Gastrocnemius medialis (tissue), 4 donors: Measurements from ENCODE around the gene CDH23. TPM values are rescaled to one million over a fixed set of nuclear protein-coding genes. Genes with fewer than 3 reads are reported as not detected.
A peak's percentile ranks its signal among the peaks of the same experiment; 100 is the strongest.

ENCODE experiments used
- ATAC-seq, 2 donors: fragments of 150-250 bp; one replicate each; pipeline ENCODE4 v1.9.1; 2016
- DNase-seq, 2 donors: peaks; one replicate each; pipeline ENCODE4 v3.0.0-alpha.2; 2019
- H3K27ac ChIP-seq, 4 donors: fragments of 200-600 bp; sonication (generic); 1 replicate in 1 of 4; 2 replicates in 3 of 4; pipeline ENCODE4 v1.5.1; 2016 to 2018; ENCODE audit warnings: mild to moderate bottlenecking in 2 of 4, moderate library complexity in 1 of 4
- H3K27me3 ChIP-seq, 3 donors: fragments of 200-600 bp; sonication (generic) in 2 of 3; 1 replicate in 1 of 3; 2 replicates in 2 of 3; pipeline versions ENCODE4 v1.5.1 to v1.6.0; 2016 to 2019; ENCODE audit warnings: mild to moderate bottlenecking in 1 of 3, moderate library complexity in 1 of 3
- H3K36me3 ChIP-seq, 2 donors: fragments of 200-600 bp; sonication (generic) in 1 of 2; one replicate each; pipeline ENCODE4 v1.5.1; 2017 to 2018
- H3K4me1 ChIP-seq, 2 donors: fragments of 200-600 bp; sonication (generic) in 1 of 2; one replicate each; pipeline ENCODE4 v1.5.1; 2016 to 2017; ENCODE audit warnings: mild to moderate bottlenecking in 2 of 2
- H3K4me3 ChIP-seq, 4 donors: fragments of 200-600 bp; sonication (generic) in 3 of 4; 1 replicate in 1 of 4; 2 replicates in 3 of 4; pipeline ENCODE4 v1.5.1; 2016 to 2019; ENCODE audit warnings: mild to moderate bottlenecking in 2 of 4
- H3K9me3 ChIP-seq, 3 donors: fragments of 200-600 bp; sonication (generic) in 2 of 3; 1 replicate in 1 of 3; 2 replicates in 2 of 3; pipeline ENCODE4 v1.5.1; 2016 to 2019
- POLR2A ChIP-seq, 2 donors: fragments of 450-650 bp; IDR thresholded peaks; one replicate each; pipeline ENCODE4 v1.6.1; 2017; ENCODE audit warnings: antibody characterized with exemption in 2 of 2, mild to moderate bottlenecking in 2 of 2, moderate library complexity in 2 of 2
- in situ Hi-C, 4 donors: fragments of 200-750 bp; cut with MboI; loops; one replicate each; pipeline versions ENCODE4 v1.15.0 to v1.8.0; 2017; ENCODE audit warnings: low sequenced_read_pairs in 4 of 4
- intact Hi-C: fragments of 100-400 bp; cut with DNase I; formaldehyde crosslinking; loops from one replicate; pipeline ENCODE4 v1.15.1; 2023; ENCODE audit warnings: low total_unique reads
- total RNA-seq, 4 donors: library from RNA; depleted of rRNA; stranded (reverse); fragments of >200 nt; gene quantifications; one replicate each; pipeline versions ENCODE4 v1.1.0 to v1.2.3, GENCODE V29; 2016
- TF ChIP-seq, protein P1 (sequence below), 5 experiments: fragments of 450-650 bp in 3 of 5; fragments of 200-600 bp in 2 of 5; sonication (generic) in 2 of 5; IDR thresholded peaks in 4 of 5; conservative IDR thresholded peaks in 1 of 5; 1 replicate in 4 of 5; 2 replicates in 1 of 5; pipeline ENCODE4 v1.5.1; 2016 to 2019; ENCODE audit warnings: antibody characterized with exemption in 5 of 5, mild to moderate bottlenecking in 3 of 5, moderate library complexity in 3 of 5

CDH23 gene
- total RNA-seq, 4 donors from 2014 or later, result 0.53 to 1.8 (median 1.2) TPM

DNA sequence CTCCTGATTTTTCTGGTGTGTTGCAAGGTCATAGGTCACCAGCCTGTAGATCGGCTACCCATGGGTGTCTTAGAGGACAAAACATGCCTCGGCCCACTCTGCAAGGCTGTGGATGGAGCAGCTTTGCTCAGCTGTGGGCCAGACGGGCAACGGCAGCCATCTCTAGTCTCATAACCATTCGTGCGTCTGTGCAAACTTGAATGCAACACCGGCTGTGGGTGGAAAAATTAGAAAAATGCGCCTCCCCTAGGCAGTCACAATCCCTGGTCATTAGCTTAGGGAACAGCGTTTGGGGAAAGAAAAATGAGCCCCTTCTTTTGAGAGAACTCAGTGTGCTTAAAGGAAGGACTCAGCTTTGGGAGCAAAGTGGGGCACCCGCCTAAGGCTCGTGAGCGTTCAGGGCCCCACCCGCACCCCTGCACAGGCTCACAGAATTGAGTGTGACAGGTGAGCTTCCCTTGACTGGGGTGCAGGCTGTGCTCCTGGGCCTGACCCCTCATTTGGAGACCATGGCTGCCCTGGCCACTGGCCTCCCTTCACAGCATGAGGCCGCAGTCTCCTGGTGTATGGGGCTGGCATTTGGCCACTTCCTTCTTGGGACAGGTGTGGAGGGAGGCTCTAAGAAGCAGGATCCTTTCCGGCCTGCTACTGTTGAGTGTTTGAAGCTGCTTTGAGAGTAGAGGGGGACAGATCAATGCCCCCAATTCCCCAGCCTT is 174.9 kb downstream of the CDH23 start:
- no peak for DNase-seq
- TF ChIP-seq, protein P1, sequence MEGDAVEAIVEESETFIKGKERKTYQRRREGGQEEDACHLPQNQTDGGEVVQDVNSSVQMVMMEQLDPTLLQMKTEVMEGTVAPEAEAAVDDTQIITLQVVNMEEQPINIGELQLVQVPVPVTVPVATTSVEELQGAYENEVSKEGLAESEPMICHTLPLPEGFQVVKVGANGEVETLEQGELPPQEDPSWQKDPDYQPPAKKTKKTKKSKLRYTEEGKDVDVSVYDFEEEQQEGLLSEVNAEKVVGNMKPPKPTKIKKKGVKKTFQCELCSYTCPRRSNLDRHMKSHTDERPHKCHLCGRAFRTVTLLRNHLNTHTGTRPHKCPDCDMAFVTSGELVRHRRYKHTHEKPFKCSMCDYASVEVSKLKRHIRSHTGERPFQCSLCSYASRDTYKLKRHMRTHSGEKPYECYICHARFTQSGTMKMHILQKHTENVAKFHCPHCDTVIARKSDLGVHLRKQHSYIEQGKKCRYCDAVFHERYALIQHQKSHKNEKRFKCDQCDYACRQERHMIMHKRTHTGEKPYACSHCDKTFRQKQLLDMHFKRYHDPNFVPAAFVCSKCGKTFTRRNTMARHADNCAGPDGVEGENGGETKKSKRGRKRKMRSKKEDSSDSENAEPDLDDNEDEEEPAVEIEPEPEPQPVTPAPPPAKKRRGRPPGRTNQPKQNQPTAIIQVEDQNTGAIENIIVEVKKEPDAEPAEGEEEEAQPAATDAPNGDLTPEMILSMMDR (IDR thresholded peaks at IDR 0.05 in 4 of 5, conservative IDR thresholded peaks at IDR 0.05 in 1 of 5), result no peak
- no peak for TF ChIP-seq POLR2A (IDR thresholded peaks at IDR 0.05)
- Histone ChIP-seq H3K9me3 (no peaks in the 10 kb centered on the region), H3K4me3 (no peak overlapping the region), H3K27me3 (no peaks in the 10 kb centered on the region), H3K27ac (no peak overlapping the region), H3K4me1 (peaks cover 8 to 17% of the 10 kb centered on the region in 2 donors), H3K36me3 (no peaks in the 10 kb centered on the region)
- in situ Hi-C loops (loop anchor here in 2 of 4 donors (10.0 to 25.0 kb wide), 2 partner anchors 257 to 259 kb away; partner anchors contain the start of gene SLC29A3 (in 2 of the 2)), intact Hi-C loops (no loop called here)
- ATAC-seq, result no peak

DNA sequence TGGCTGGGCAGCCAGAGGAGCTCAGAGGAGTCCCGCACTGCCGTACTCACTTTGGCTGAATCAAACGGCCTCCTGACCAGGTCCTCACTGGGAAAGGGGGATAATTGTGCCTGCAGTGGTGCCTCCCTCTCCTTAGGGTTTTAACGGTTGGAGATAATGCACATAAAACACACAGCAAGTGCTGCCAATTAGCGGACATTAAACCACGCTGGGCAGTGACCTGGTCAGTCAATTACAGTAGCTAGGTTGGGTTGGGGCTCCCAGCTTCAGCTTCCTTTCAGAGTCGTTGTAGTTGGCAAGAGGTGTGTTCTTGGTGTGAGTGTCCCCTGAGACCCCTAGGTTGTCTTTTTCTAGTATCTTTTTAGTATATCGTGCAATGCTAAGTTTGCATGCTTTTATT is 176.2 kb downstream of the CDH23 start:
- no peak overlapping the region for H3K4me3 ChIP-seq

DNA sequence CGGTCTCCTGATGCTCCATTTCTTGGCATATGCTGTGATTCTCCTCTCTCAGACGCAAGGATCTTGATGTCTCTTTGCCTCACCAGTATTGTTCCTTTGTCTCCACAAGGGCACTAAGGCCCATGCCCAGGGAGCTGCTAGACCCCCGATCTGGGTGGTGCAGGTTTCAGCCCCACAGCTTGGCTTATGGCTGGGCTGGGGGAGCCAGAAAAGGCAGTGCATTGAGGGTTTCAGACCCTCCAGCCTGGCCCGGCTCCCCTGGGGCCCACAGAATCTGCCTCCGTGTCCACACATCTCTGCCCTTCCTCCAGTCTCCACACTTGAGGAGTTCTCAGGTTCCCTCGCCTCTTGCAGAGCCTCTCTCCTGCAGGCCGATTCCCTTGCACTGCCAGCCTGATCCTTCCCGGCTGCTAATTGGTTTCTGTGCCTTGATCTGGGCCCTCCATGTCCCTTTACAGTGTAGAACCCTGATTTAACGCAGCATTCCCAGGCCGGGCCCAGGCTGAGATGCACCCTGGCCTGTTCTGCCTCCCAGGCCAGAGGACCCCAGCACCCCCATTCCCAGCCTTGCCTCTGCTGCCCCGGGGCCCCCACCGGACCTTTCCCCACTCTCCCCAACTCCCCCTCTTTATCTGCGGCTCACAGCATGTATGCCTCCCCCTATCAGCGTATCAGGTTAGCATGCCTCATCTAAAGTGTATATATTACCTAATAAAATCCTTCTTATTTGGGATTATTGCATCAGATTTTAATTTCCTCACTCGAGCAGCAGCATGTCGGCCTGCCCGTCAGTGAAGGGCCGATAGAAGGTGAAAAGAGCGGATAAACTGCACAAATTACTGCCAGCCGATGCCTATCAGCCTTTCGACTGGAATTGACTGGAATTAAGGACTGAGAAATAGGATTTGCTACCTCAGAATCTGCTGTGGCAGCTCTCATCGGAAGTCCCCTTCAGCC is 177.1 kb downstream of the CDH23 start:
- intact Hi-C loops, result no loop called here
- ATAC-seq (no peak), DNase-seq (no peak)
- in situ Hi-C loops, result loop anchor here in 2 of 4 donors (10.0 to 25.0 kb wide), 2 partner anchors 259 to 262 kb away; partner anchors contain the start of gene SLC29A3 (in 2 of the 2)
- Histone ChIP-seq H3K4me3 (no peak overlapping the region), H3K27ac (no peak overlapping the region), H3K9me3 (no peaks in the 10 kb centered on the region), H3K27me3 (no peaks in the 10 kb centered on the region), H3K4me1 (peaks cover 8 to 17% of the 10 kb centered on the region in 2 donors), H3K36me3 (no peaks in the 10 kb centered on the region)
- TF ChIP-seq POLR2A (IDR thresholded peaks at IDR 0.05), result no peak
- TF ChIP-seq, protein P1 (IDR thresholded peaks at IDR 0.05 in 4 of 5, conservative IDR thresholded peaks at IDR 0.05 in 1 of 5), result no peak

More for the DNA sequence above, 176.2 kb downstream of the CDH23 start:
- H3K27me3 ChIP-seq, result no peaks in the 10 kb centered on the region
- intact Hi-C loops, result no loop called here
- H3K4me1 ChIP-seq, result peaks cover 8 to 17% of the 10 kb centered on the region in 2 donors
- in situ Hi-C loops, result loop anchor here in 2 of 4 donors (10.0 to 25.0 kb wide), 2 partner anchors 258 to 261 kb away; partner anchors contain the start of gene SLC29A3 (in 2 of the 2)
- TF ChIP-seq, protein P1 (IDR thresholded peaks at IDR 0.05 in 4 of 5, conservative IDR thresholded peaks at IDR 0.05 in 1 of 5), result no peak
- no peak for TF ChIP-seq POLR2A (IDR thresholded peaks at IDR 0.05)
- no peaks in the 10 kb centered on the region for H3K36me3 ChIP-seq
- DNase-seq, result no peak
- no peaks in the 10 kb centered on the region for H3K9me3 ChIP-seq
- no peak for ATAC-seq
- H3K27ac ChIP-seq, result no peak overlapping the region

DNA sequence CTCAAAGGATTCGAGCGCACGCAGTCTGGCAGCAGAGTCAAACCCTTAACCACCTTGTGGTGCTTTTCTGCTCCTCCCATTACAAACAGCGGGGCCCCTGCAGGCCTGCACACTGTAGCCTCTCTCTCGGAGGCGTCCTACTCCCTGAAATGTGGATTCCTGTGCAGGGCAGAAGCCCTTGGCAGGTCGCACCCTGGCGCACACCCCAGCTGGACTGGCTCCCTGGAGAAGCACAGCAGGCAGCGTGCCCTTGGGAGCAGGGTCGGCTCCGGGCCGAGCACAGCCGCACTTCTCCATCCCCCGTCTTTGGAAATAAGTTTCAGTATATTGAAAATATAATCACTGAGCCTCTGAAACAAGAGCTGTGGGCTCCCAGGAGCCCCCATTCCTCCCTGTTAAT is 178.7 kb downstream of the CDH23 start:
- H3K27me3 ChIP-seq, result no peaks in the 10 kb centered on the region
- peak; percentile 32 to 60 for ATAC-seq
- H3K9me3 ChIP-seq, result no peaks in the 10 kb centered on the region
- intact Hi-C loops, result no loop called here
- in situ Hi-C loops, result loop anchor here in 1 of 4 donors (10.0 kb wide), 1 partner anchor 261 kb away; the partner anchor contains the start of gene SLC29A3
- no peak overlapping the region for H3K27ac ChIP-seq
- peak in 1 of 2 donors; percentile 33 for DNase-seq
- no peak overlapping the region for H3K4me3 ChIP-seq
- no peak for TF ChIP-seq POLR2A (IDR thresholded peaks at IDR 0.05)
- TF ChIP-seq, protein P1 (IDR thresholded peaks at IDR 0.05 in 4 of 5, conservative IDR thresholded peaks at IDR 0.05 in 1 of 5), result no peak
- peaks cover 8 to 17% of the 10 kb centered on the region in 2 donors for H3K4me1 ChIP-seq
- no peaks in the 10 kb centered on the region for H3K36me3 ChIP-seq
